GM21528 (cell line): ENCODE results near the gene CENPT.

ENCODE experiments used
- ATAC-seq: cut with Tn5 transposase; IDR thresholded peaks from one replicate; pipeline ENCODE4 v1.9.1; 2021; ENCODE audit warnings: mild to moderate bottlenecking, moderate library complexity; ENCODE audit not compliant: unreplicated experiment, low FRiP score

Gene CENPT

DNA sequence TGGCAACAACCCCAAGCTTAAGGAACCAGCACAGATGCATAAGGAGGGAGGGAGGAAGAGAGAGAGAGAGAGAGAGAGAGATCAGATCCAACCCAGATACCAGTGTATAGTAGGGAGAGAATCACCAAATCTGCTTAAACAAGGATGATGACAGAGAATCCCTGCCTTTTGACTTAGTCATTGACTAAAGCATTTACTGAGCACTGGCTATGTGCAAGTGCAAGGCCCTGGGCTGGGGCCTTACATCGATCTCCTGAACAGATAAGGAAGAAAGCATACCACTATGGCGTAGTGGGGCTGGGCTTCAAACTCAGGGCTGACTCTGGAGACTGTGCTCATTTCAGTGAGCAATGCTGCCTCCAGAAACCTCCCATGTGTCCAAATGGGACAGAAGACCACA is 25.0 kb downstream of the CENPT start:
- no peak for ATAC-seq

DNA sequence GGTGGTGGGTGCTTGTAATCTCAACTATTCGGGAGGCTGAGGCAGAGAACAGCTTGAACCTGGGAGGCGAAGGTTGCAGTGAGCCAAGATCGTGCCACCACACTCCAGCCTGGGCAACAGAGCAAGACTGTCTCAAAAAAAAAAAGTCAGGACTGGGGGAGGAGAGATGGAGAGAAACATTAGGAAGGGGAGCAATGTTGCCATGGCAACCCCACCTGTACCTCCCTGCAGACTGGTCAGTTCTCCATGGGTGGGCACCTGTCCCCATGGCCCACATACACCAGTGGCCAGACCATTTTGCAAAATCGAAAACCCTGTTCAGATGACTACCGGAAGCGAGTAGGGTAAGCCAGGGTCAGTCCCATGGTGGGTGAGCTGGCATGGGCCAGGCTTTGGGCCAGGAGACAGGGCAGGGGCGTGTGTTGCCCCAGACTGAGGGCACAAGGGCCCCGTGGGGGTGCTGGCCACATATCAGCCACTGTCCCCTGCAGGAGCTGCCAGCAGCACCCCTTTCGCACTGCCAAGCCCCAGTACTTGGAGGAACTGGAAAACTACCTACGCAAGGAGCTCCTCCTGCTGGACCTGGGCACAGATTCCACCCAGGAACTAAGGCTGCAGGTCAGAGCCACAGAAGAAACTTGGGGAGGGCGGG is 26.8 kb downstream of the CENPT start:
- no peak for ATAC-seq

- ATAC-seq: no peak
These were observed 32.9 kb downstream of the CENPT start for GRCh38 chr16:67814567-67814966.

- ATAC-seq: no peak
These were observed 35.6 kb downstream of the CENPT start for GRCh38 chr16:67811899-67812298.

GRCh38 chr16:67807148-67807682 is 40.3 kb downstream of the CENPT start:
- ATAC-seq: no peak

DNA sequence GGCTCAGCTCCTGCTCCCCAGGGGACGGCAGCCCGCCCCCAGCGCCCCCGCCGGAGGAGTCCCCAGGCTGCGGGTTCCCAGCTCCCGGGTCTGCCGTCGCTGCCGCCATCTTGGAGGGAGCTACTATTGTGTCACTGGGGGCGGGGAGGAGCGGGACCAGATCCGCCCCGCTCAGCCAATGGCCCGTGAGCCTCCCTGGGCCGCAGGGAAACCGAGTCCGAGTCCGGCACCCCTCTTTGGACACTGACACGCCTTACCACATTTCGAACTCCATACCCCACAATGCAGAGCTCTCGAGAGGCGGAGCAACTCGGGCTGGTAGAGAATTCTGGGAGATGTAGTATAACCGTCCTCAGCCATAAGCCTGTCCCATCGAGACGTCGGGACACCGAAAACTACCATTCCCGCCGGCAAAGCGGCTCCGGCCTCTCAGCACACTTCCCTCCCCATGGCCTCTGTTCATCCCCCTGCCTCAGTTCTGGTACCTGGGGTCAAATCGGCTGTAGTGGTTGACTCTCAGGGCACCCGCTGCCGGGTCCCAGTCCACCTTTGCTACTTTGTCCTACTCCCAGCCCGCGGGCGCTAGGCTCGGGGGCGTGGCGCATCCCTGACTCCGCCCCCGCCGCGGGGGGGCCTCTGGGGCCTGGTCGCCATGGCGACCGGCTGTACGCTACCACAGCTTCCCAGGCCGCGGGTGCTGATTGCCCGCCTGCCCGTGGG is 40.9 kb downstream of the CENPT start, which contains the start of the genes RANBP10 and TSNAXIP1:
RANBP10 (minus strand) TSS at position 133 of the 720 bp plus-strand sequence; CDS start at position 109, 24 bp downstream.
TSNAXIP1 (plus strand) TSS at position 462 of the 720 bp plus-strand sequence. CDS start 261 bp downstream, outside the sequence.
- peak; percentile 92 for ATAC-seq

- ATAC-seq: peak; percentile 14
These were observed 41.6 kb downstream of the CENPT start for GRCh38 chr16:67805718-67806427.

- ATAC-seq: no peak
These were observed 42.5 kb downstream of the CENPT start for GRCh38 chr16:67804853-67805542.

DNA sequence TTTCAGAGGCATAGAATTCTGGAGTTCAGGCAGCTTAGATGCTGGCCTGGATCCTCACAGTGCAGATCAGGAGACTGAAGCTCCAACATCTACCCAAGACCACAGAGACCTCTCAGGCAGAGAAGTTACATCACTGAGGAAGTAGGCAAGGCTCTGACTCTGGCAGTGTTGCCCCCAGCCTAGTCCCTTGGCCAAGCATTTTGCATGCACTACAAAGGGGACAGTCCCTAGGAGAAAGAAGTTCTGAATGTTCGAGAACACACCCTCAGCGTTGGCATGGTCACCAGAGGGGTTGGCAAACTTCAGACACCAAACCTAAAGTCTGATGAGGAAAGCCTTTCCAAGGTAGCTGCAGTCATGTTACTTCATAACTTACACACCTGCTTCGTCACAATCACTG is 43.6 kb downstream of the CENPT start:
- no peak for ATAC-seq

DNA sequence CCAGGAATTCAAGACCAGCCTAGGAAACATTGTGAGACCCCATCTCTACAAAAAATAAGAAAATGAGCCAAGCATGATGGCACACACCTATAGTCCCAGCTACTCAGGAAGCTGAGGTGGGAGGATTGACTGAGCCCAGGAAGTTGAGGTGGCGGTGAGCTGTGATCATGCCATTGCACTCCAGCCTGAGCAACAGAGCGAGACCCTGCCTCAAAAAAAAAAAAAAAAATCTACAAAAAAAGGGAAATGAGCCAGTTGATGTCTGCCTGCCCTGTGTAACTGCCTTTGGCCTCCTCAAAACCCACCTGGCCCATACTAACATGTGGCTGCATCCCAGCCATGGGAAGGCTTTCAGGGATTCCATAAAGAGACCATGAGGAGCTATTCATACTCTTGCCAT is 45.6 kb downstream of the CENPT start:
- no peak for ATAC-seq

DNA sequence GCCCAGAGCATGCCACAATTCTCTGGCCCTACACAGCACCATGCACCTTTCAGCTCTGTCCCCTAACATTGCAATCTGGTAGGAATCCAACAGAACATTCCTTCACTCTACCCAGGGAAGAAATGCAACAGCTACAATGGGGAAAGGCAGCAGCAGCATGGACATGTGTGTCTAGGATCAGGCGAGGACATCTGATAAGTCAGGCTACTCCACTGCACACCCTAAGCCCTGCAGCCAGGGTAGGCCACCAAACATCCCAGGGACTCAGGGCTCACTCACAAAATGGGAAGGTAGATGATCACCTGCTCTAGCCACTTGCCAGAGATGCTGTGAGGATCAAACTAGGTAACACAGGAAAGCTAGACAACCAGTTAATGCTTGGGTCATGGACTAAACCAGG is 46.3 kb downstream of the CENPT start:
- no peak for ATAC-seq

GRCh38 chr16:67800338-67800926 is 47.1 kb downstream of the CENPT start:
- no peak for ATAC-seq

- ATAC-seq: no peak
These were observed 51.3 kb downstream of the CENPT start for GRCh38 chr16:67796099-67796718.

DNA sequence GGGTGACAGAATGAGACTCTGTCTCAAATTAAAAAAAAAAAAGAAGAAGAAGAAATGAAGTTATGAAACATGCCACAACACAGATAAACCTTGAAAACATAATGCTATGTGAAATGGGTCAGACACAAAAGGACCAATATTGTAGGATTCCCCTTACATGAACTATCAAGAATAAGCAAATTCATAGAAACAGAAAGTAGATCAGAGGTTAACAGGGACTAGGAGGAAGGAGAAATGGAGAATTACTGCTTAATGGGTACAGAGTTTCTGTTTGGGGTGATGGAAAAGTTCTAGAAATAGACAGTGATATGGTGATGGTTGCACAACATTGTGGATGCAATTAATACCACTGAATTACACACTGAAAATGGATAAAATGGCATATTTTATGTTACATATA is 57.4 kb downstream of the CENPT start:
- no peak for ATAC-seq

DNA sequence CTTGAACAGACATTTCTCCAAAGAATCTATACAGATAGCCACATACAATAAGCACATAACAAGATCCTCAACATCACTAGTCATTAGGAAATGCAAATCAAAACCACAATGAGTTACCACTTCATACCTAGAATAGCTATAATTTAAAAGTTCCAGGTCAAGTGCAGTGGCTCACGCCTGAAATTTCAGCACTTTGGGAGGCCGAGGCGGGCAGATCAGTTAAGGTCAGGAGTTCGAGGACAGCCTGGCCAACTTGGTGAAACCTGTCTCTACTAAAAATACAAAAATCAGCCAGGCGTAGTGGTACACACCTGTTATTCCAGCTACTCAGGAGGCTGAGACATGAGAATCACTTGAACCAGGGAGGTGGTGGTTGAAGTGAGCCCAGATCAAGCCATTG is 61.0 kb downstream of the CENPT start:
- no peak for ATAC-seq

- ATAC-seq: no peak
These were observed 64.2 kb downstream of the CENPT start for GRCh38 chr16:67783353-67783725.

GRCh38 chr16:67782567-67783352 is 64.7 kb downstream of the CENPT start:
- no peak for ATAC-seq

- ATAC-seq: no peak
These were observed 66.0 kb downstream of the CENPT start for GRCh38 chr16:67781565-67781921.
